GM10266 (cell line): Measurements from ENCODE around the gene ATXN10.

ENCODE experiments used
- DNase-seq: peaks from one replicate; pipeline ENCODE4 v3.0.0; 2012; ENCODE audit errors: extremely low spot score
- CTCF ChIP-seq: IDR thresholded peaks from 2 replicates; pipeline ENCODE4 v1.5.1; 2012; ENCODE audit warnings: mild to moderate bottlenecking, low read depth; ENCODE audit not compliant: control insufficient read depth, insufficient read depth; ENCODE audit errors: missing control alignments

The ATXN10 gene

GRCh38 chr22:45840483-45840882, 168.8 kb downstream of the ATXN10 start:
- TF ChIP-seq CTCF: no peak
- DNase-seq: no peak

DNA sequence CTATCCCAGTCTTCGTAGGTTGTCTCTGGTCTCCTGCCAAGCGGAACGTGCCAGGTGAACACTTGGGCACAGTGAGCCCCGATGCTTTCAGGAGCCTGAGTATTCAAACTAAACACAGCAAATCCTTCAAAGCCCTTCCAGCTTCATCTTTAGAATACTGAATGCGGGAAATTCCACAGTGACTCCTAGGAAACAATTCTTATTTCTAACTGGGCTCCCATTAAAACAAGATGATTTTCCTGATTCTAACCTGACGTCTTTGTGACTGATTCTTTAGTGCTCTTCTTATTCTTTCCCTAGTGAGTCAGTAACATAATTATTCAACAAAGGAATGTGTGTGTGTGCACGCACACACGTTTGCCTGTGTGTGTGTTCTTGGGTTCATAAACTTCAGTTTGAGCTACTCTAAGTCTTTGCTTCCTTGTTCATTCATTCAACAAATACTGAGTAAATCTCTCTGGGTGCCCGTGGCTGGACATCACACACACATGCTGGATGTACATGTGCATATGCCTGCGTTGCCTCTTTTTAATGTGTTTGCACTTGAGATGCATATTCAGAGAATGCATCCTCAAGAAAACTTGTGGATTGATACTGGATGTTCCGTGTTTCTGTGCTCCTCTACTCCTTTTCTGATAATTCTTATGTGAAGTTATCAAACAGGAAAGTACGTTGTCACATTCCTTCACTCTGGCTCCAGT, 170.8 kb downstream of the ATXN10 start:
- no peak for TF ChIP-seq CTCF
- no peak for DNase-seq

- no peak for DNase-seq
- no peak for TF ChIP-seq CTCF
Observed at GRCh38 chr22:45843031-45843430, 171.4 kb downstream of the ATXN10 start.

- TF ChIP-seq CTCF: no peak
- DNase-seq: no peak
Observed at GRCh38 chr22:45843986-45844385, 172.4 kb downstream of the ATXN10 start.

GRCh38 chr22:45845076-45845487, 173.4 kb downstream of the ATXN10 start:
- no peak for TF ChIP-seq CTCF
- no peak for DNase-seq

GRCh38 chr22:45846952-45847351, 175.3 kb downstream of the ATXN10 start:
- TF ChIP-seq CTCF: no peak
- DNase-seq: no peak

DNA sequence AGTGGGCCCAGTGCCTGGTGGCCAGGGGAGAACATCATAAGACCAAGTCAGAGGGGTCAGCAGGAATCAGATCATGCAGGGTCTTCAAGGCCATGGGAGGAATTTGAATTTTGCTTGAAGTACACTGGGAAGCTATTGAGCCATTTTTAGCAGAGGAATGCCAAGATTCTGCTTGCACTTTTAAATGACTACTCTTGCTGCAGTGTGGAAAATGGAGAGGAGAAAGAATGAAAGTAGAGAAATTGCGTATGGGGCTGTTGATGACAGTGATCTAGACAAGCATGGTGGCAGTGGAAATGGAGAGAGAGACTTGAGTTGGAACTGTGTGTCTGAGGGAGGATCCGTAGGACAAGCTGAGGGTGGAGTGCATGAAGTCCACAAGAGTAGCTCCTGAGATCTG, 177.3 kb downstream of the ATXN10 start:
- TF ChIP-seq CTCF: no peak
- DNase-seq: no peak
